ENCODE results near the gene C1orf146. TPM values are rescaled to one million over a fixed set of nuclear protein-coding genes. Genes with fewer than 3 reads are reported as not detected.

The C1orf146 gene
- total RNA-seq, 1 donor from 2014 or later, result not detected

DNA sequence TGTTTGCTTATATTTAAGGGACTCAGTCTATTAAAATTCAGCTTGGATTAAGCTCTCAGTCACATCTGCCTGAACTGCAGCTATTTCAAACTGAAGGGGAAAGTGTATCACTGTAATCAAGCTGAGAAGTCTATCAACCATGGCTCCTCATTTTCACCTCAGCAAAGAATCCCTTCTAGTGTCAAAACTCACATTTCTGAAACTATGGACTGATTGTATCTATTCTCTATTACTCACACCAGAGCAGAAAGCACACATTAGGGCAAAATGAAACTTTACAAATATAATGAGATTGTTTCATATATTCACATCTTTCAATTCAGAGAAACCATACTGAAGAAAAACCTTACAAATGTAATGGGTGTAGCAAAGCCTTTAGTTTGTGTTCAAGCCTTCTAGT is 14.6 kb upstream of the C1orf146 start:
- H3K27ac ChIP-seq, result no peak overlapping the region
- H3K4me3 ChIP-seq, result no peak overlapping the region
- DNase-seq (no peak), ATAC-seq (no peak)
- no peaks in the 10 kb centered on the region for H3K27me3 ChIP-seq
- H3K9me3 ChIP-seq, result no peaks in the 10 kb centered on the region
- TF ChIP-seq, protein P1, sequence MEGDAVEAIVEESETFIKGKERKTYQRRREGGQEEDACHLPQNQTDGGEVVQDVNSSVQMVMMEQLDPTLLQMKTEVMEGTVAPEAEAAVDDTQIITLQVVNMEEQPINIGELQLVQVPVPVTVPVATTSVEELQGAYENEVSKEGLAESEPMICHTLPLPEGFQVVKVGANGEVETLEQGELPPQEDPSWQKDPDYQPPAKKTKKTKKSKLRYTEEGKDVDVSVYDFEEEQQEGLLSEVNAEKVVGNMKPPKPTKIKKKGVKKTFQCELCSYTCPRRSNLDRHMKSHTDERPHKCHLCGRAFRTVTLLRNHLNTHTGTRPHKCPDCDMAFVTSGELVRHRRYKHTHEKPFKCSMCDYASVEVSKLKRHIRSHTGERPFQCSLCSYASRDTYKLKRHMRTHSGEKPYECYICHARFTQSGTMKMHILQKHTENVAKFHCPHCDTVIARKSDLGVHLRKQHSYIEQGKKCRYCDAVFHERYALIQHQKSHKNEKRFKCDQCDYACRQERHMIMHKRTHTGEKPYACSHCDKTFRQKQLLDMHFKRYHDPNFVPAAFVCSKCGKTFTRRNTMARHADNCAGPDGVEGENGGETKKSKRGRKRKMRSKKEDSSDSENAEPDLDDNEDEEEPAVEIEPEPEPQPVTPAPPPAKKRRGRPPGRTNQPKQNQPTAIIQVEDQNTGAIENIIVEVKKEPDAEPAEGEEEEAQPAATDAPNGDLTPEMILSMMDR (IDR thresholded peaks at IDR 0.05), result no peak
- no peaks in the 10 kb centered on the region for H3K4me1 ChIP-seq
- no peaks in the 10 kb centered on the region for H3K36me3 ChIP-seq
- intact Hi-C loops (cut with DNase I), result no loop called here

DNA sequence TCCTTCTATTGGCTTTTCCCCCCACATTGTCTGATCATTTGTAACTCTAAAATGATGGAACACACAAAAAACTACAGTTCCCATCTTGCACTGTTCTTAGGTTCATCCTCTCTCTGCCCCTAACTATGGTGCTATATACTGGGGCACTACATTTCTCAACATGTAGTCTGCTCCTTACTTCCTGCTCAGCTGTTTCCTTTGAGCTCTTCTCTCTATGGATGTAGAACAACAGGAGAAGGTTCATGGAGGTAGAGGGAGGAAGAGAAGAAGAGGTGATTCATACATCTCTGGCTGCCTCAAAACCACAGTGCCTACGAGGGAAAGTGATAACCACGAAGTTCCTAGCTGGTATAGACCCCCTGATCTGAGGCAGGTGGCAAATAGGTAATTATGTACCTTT is 7.0 kb upstream of the C1orf146 start:
- Histone ChIP-seq H3K9me3 (no peaks in the 10 kb centered on the region), H3K27me3 (no peaks in the 10 kb centered on the region), H3K4me1 (no peaks in the 10 kb centered on the region), H3K36me3 (no peaks in the 10 kb centered on the region), H3K27ac (no peak overlapping the region), H3K4me3 (no peak overlapping the region)
- ATAC-seq, result no peak
- no peak for DNase-seq
- TF ChIP-seq, protein P1 (IDR thresholded peaks at IDR 0.05), result no peak
- intact Hi-C loops (cut with DNase I), result no loop called here

DNA sequence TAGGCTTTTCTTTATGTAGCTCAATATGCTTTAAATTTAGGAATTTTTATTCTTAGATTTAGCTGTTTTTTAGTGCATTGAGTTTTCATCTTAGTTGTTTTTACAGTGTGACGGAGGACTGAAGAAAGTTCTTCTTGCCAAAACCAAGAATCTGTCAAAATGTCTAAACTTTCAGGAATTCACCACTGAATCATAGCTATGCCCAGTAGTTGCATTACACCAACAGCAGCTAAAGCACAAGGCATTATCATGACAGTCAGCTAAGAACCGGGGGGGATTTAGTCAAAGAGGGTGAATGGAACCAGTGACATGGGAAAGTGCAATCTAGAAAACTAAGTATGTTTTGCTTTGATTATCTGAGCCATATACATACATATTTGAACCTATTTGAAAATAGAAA is 6.5 kb upstream of the C1orf146 start:
- Histone ChIP-seq H3K4me3 (no peak overlapping the region), H3K9me3 (no peaks in the 10 kb centered on the region), H3K27me3 (no peaks in the 10 kb centered on the region), H3K4me1 (no peaks in the 10 kb centered on the region), H3K27ac (no peak overlapping the region), H3K36me3 (no peaks in the 10 kb centered on the region)
- intact Hi-C loops (cut with DNase I), result no loop called here
- no peak for ATAC-seq
- TF ChIP-seq, protein P1 (IDR thresholded peaks at IDR 0.05), result no peak
- DNase-seq, result no peak

DNA sequence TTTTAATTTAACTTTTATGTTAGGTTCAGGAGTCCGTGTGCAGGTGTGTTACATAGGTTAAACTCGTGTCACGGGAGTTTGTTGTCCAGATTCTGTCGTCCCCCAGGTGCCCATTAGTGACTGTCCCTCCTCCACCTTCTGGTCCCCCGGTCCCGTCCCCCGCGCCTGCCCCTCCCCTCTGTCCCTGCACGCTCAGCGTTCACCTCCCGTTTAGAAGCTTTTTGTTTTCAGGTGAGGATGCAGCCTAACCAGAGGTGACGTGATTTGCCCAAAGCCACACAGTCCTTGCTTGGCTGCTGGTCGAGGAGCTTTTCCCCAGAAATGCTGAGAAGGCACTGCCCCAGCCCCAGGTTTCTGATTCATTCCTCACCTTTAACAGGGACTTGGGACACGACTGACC is 844 bp downstream of the C1orf146 start:
- H3K27ac ChIP-seq, result no peak overlapping the region
- intact Hi-C loops (cut with DNase I), result no loop called here

DNA sequence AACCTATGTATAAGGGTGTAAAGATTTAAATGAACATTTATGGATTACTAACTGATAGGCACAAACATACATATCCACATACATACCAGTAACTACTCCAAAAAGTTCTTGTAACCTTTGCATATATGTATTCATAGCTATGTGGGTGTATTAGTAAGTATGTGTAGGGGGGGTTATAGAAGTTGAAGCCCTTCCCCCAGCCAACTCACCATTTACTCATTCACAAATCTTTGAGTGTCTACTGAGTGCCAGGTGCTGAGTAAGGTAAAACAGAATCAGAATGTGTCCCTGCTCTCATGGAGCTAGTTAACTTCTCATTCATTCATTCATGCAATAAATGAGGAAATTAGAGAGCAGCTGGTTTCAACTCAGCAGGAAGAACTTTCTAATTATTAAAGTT is 1.3 kb downstream of the C1orf146 start:
- no peaks in the 10 kb centered on the region for H3K27me3 ChIP-seq
- intact Hi-C loops (cut with DNase I), result no loop called here
- no peak for ATAC-seq

More for the DNA sequence above, 844 bp downstream of the C1orf146 start:
- no peaks in the 10 kb centered on the region for H3K9me3 ChIP-seq
- TF ChIP-seq, protein P1 (IDR thresholded peaks at IDR 0.05), result no peak
- H3K36me3 ChIP-seq, result no peaks in the 10 kb centered on the region
- ATAC-seq, result no peak
- no peak for DNase-seq
- H3K4me3 ChIP-seq, result no peak overlapping the region
- no peaks in the 10 kb centered on the region for H3K27me3 ChIP-seq
- H3K4me1 ChIP-seq, result no peaks in the 10 kb centered on the region

More for the DNA sequence above, 1.3 kb downstream of the C1orf146 start:
- H3K27ac ChIP-seq, result no peak overlapping the region
- no peaks in the 10 kb centered on the region for H3K4me1 ChIP-seq
- no peak for DNase-seq
- H3K9me3 ChIP-seq, result no peaks in the 10 kb centered on the region
- no peak overlapping the region for H3K4me3 ChIP-seq
- TF ChIP-seq, protein P1 (IDR thresholded peaks at IDR 0.05), result no peak
- H3K36me3 ChIP-seq, result no peaks in the 10 kb centered on the region

All from upper lobe of right lung (tissue), 1 donor.